K562 treated with DMSO at 1 percent for 48 hours (cell line): ENCODE results near the gene ZYG11A. TPM values are rescaled to one million over a fixed set of nuclear protein-coding genes. Genes with fewer than 3 reads are reported as not detected.

Experiments used
- total RNA-seq: library from RNA; unstranded; fragments of 300-600 nt; gene quantifications from 2 replicates; pipeline ENCODE4 v1.2.3, GENCODE V29; 2022; ENCODE audit warnings: low replicate concordance; ENCODE audit errors: extremely low read depth

The ZYG11A gene
- not detected in 2 replicates for total RNA-seq

DNA sequence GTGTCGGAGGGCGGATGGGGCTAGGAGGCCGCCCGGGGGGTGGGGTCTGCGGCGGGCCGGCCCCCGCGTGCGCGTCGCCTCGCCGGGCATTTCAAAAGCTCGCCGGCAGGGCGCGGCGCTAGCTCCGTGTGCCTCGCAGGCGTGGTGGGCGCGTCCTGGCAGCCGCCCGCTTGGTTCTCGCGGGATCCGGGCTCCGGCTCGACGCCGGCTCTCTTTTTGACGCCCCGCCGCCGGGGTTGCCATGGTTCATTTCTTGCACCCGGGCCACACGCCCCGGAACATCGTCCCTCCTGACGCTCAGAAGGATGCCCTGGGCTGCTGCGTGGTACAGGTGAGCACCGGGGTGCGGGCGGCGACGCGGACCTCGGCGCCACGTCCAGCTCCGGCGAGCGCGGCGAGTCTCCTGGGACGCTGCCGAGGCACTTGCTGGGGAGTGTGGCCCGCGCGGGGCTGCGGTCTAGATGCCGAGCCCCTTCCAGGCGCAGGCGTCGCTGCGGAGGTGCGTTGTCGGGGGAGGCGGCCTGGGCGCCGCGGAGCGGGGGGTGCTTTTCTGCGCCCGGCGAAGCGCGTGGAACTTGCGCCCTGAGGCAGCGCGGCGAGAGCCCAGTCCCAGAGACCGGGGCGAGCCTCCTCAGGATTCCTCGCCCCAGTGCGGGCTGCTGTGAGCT is at the start of gene ZYG11A:
Gene ZYG11A, plus strand, starts transcription at position 118 of the 668 bp plus-strand sequence. Its CDS starts 124 bp downstream, at position 242.

DNA sequence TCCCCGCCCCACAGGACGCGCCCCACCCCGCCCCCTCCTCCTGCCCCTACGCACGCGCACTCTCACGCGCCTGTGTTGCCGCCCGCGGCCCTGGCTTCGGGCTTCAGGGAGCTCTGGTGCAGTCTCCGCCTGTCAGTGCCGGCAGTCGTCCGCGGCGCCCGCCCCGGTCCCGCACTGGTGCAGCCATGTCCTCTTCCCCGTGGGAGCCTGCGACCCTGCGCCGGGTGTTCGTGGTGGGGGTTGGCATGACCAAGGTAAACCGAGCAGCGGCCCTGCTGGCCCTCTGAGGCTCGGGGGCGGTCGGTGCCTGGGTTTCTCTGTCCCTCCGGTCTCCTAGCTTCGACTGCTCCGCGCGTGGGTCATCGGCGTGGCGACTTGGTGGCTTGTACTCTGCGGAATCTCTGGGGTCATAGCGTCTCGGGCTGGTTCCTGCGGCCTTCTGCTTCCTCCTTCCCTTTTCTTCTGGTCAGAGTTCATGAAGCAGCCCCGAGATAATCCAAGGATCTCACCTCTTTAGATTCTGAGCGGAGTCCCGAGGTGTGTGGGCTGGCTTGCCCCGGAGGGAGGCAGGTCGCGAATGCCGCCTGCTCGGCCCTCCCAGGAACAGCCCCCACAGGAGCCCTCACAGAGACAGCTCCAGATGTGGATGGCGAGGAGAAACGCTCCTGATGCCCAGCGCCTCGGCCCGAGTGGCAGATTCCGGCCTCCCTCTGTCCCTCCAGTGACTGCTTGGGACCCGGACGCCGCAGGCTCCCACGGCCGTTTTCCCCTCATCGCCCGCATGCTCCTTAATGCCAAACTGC is 84.9 kb downstream of the ZYG11A start, which contains the start of gene SCP2:
Gene SCP2, plus strand, starts transcription at position 65 of the 803 bp plus-strand sequence. Its CDS starts 121 bp downstream, at position 186.

Other genes with a start within 250 kb of the ZYG11A start
- not detected in 2 replicates for gene GPX7, start 240.4 kb upstream of the ZYG11A start, total RNA-seq
- not detected in 2 replicates for gene SHISAL2A, start 209.6 kb upstream of the ZYG11A start, total RNA-seq
- not detected in 2 replicates for gene COA7, start 144.4 kb upstream of the ZYG11A start, total RNA-seq
- not detected in 2 replicates for gene ZYG11B, start 116.3 kb upstream of the ZYG11A start, total RNA-seq
- gene ECHDC2, start 79.0 kb downstream of the ZYG11A start, total RNA-seq, result not detected in 2 replicates
- not detected in 2 replicates for gene SCP2, start 84.5 kb downstream of the ZYG11A start, total RNA-seq
- gene PODN, start 219.5 kb downstream of the ZYG11A start, total RNA-seq, result not detected in 2 replicates